Measurements from ENCODE around the gene RGS3. TPM values are rescaled to one million over a fixed set of nuclear protein-coding genes. Genes with fewer than 3 reads are reported as not detected.

RGS3 gene
- polyA plus RNA-seq, 1 of the 3 experiments (the other 2 are of a cell fraction), result 50.6 TPM

DNA sequence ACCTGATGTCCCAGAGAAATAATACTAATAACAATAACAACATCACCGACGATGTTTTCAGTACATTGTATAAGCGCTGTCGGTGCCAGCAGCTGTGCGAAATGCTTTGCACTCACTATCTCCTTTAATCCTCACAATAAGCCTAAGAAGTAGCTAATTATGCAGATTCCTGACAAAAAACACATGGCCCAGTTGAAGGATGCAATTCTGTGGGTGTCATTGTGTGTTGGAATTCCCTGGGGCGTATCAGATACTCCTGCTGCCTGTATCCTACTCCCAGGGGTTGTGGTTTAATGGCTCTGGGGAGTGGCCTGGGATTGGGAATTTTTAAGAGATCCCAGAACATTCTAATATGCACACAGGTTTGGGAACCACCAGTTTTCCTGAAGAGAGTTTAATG, 154.0 kb downstream of the RGS3 start:
- Histone ChIP-seq H3K27me3 (ENCODE audit: insufficient read depth) (no peaks in the 10 kb centered on the region), H3K79me2 (ENCODE audit: insufficient read depth) (no peaks in the 10 kb centered on the region), H4K20me1 (ENCODE audit: insufficient read depth) (no peaks in the 10 kb centered on the region), H3K9me2 (no peaks in the 10 kb centered on the region), H3K27ac (ENCODE audit: low read depth in 2 of 2, low read length in 1 of 2) (peak overlapping the region in 1 of 2 experiments; percentile 30; a peak in 1 of 4 replicates), H3F3A (replicated peaks; ENCODE audit: insufficient read depth) (peaks cover 24% of the 10 kb centered on the region), H2AFZ (ENCODE audit: low read depth) (no peak overlapping the region), H3K36me3 (replicated peaks in 1 of 2; ENCODE audit: control insufficient read depth in 1 of 2, insufficient read depth in 2 of 2, low read length in 1 of 2) (no peaks in the 10 kb centered on the region), H3K4me1 (ENCODE audit: control insufficient read depth in 1 of 2, insufficient read depth in 2 of 2, low read depth in 1 of 2, low read length in 1 of 2) (peaks cover 49 to 59% of the 10 kb centered on the region in 2 experiments), H3K9me3 (no peaks in the 10 kb centered on the region), H3K4me2 (no peak overlapping the region), H3K9ac (no peak overlapping the region), H3K4me3 (ENCODE audit: low read depth in 2 of 2, low read length in 1 of 2) (no peak overlapping the region)
- DNase-seq, result peak; percentile 59
- CTCF ChIA-PET, result interaction anchor here (44.7 kb wide), 1 partner anchor 35 kb away, joined by 1335 read pairs; no protein-coding TSS in a partner anchor
- POLR2A ChIA-PET, result no interaction called here
- 73% methylated on average over 6 of the region's 6 CpGs for WGBS (ENCODE audit: low lambda C conversion rate)
- TF ChIP-seq USF2 (IDR thresholded peaks at IDR 0.05; ENCODE audit: borderline replicate concordance, low read depth, low read length) (no peak), NRF1 (IDR thresholded peaks at IDR 0.05; ENCODE audit: low read depth, low read length) (no peak), EZH2phosphoT487 (IDR thresholded peaks at IDR 0.05; ENCODE audit: borderline replicate concordance, low read depth) (no peak), SMC3 (IDR thresholded peaks at IDR 0.05; ENCODE audit: low read depth, low read length) (no peak), PBX3 (IDR thresholded peaks at IDR 0.05) (peak; percentile 20; the same call in 1 of the 2 replicates), TEAD4 (IDR thresholded peaks at IDR 0.05; ENCODE audit: borderline replicate concordance, insufficient read depth) (no peak), RFX5 (IDR thresholded peaks at IDR 0.05; ENCODE audit: low read length) (no peak), NFIC (IDR thresholded peaks at IDR 0.05; ENCODE audit: borderline replicate concordance) (no peak), USF1 (IDR thresholded peaks at IDR 0.05; ENCODE audit: borderline replicate concordance, low read depth) (no peak), RAD21 (IDR thresholded peaks at IDR 0.05; ENCODE audit: low read length) (no peak), FOXM1 (IDR thresholded peaks at IDR 0.05; ENCODE audit: low read depth) (no peak), YY1 (IDR thresholded peaks at IDR 0.05; ENCODE audit: low read depth) (no peak), GABPA (IDR thresholded peaks at IDR 0.05; ENCODE audit: low read depth) (no peak), MXI1 (IDR thresholded peaks at IDR 0.05; ENCODE audit: low read depth, low read length) (no peak), SIN3A (IDR thresholded peaks at IDR 0.05; ENCODE audit: borderline replicate concordance, low read depth, low read length) (no peak), TCF12 (IDR thresholded peaks at IDR 0.05) (peak; percentile 68), POLR2AphosphoS5 (IDR thresholded peaks at IDR 0.05; ENCODE audit: low read depth, low read length) (no peak), CHD2 (IDR thresholded peaks at IDR 0.05; ENCODE audit: low read length, partially characterized antibody) (peak; percentile 25), EP300 (IDR thresholded peaks at IDR 0.05; ENCODE audit: borderline replicate concordance in 1 of 2, low read depth in 1 of 2, low read length in 1 of 2) (peak in 1 of 2 experiments; percentile 22; a peak in 1 of 4 replicates), MEF2A (IDR thresholded peaks at IDR 0.05; ENCODE audit: borderline replicate concordance, low read depth) (no peak), RXRA (IDR thresholded peaks at IDR 0.05; ENCODE audit: borderline replicate concordance, low read depth) (no peak), TAF1 (IDR thresholded peaks at IDR 0.05; ENCODE audit: borderline replicate concordance, low read depth, low read length) (no peak), FOXJ3 (CRISPR knock-in tag; IDR thresholded peaks at IDR 0.05) (no peak), RCOR1 (IDR thresholded peaks at IDR 0.05; ENCODE audit: low read length) (peak; percentile 87)
- TF ChIP-seq, protein P1, sequence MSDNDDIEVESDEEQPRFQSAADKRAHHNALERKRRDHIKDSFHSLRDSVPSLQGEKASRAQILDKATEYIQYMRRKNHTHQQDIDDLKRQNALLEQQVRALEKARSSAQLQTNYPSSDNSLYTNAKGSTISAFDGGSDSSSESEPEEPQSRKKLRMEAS (IDR thresholded peaks at IDR 0.05; ENCODE audit: low read depth), result no peak
- TF ChIP-seq, protein P2, sequence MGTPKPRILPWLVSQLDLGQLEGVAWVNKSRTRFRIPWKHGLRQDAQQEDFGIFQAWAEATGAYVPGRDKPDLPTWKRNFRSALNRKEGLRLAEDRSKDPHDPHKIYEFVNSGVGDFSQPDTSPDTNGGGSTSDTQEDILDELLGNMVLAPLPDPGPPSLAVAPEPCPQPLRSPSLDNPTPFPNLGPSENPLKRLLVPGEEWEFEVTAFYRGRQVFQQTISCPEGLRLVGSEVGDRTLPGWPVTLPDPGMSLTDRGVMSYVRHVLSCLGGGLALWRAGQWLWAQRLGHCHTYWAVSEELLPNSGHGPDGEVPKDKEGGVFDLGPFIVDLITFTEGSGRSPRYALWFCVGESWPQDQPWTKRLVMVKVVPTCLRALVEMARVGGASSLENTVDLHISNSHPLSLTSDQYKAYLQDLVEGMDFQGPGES (IDR thresholded peaks at IDR 0.05; ENCODE audit: low read depth, low read length), result no peak
- TF ChIP-seq, protein P3, sequence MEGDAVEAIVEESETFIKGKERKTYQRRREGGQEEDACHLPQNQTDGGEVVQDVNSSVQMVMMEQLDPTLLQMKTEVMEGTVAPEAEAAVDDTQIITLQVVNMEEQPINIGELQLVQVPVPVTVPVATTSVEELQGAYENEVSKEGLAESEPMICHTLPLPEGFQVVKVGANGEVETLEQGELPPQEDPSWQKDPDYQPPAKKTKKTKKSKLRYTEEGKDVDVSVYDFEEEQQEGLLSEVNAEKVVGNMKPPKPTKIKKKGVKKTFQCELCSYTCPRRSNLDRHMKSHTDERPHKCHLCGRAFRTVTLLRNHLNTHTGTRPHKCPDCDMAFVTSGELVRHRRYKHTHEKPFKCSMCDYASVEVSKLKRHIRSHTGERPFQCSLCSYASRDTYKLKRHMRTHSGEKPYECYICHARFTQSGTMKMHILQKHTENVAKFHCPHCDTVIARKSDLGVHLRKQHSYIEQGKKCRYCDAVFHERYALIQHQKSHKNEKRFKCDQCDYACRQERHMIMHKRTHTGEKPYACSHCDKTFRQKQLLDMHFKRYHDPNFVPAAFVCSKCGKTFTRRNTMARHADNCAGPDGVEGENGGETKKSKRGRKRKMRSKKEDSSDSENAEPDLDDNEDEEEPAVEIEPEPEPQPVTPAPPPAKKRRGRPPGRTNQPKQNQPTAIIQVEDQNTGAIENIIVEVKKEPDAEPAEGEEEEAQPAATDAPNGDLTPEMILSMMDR (IDR thresholded peaks at IDR 0.05), result no peak
- TF ChIP-seq, protein P4, sequence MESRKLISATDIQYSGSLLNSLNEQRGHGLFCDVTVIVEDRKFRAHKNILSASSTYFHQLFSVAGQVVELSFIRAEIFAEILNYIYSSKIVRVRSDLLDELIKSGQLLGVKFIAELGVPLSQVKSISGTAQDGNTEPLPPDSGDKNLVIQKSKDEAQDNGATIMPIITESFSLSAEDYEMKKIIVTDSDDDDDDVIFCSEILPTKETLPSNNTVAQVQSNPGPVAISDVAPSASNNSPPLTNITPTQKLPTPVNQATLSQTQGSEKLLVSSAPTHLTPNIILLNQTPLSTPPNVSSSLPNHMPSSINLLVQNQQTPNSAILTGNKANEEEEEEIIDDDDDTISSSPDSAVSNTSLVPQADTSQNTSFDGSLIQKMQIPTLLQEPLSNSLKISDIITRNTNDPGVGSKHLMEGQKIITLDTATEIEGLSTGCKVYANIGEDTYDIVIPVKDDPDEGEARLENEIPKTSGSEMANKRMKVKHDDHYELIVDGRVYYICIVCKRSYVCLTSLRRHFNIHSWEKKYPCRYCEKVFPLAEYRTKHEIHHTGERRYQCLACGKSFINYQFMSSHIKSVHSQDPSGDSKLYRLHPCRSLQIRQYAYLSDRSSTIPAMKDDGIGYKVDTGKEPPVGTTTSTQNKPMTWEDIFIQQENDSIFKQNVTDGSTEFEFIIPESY (IDR thresholded peaks at IDR 0.05; ENCODE audit: borderline replicate concordance, low read depth), result no peak
